GM12872 (cell line): ENCODE measurements around the gene ASPSCR1.

Source experiments
- TF ChIP-seq, protein P1 (sequence below): IDR thresholded peaks from 3 replicates; pipeline ENCODE4 v1.5.1; 2011; ENCODE audit warnings: low read depth, mild to moderate bottlenecking, low read length, moderate library complexity; ENCODE audit not compliant: insufficient read depth

ASPSCR1 gene

DNA sequence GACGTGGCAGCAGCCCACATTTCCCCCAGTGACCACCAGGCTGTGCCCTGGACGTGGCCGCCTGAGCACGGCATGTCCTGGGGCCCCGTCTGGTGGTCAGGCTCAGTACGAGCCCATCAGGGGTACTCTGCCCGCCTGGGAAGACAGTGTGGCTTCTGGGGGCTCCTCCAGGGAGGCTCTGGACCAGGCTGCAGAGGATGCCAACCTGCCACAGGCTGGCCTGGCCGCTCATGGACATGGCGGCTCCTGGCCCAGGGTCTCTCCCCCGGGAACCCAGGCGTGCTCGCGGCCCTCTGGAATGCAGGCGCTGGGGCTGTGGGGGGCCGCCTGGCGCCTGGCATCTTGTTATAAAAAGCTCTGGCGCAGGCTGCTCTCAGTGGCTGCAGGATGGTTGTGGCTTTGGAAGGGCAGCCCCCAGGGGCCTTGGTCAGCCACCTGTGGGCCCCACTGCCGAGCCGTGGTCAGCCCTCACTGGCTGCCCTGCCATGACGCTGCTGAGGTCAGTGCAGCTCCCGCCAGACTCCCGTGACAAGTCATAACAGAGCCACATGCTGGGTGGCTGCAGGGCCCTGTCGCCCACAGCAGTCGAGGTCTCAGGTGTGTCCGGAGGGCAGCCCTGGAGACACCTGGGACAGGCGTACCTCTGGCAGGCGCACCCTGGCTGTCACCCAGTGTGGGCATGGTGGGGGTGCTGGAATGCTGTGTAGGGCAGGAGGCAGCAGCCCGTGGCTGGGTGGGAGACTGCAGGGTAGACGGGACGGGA is 30.2 kb downstream of the ASPSCR1 start:
- TF ChIP-seq, protein P1, sequence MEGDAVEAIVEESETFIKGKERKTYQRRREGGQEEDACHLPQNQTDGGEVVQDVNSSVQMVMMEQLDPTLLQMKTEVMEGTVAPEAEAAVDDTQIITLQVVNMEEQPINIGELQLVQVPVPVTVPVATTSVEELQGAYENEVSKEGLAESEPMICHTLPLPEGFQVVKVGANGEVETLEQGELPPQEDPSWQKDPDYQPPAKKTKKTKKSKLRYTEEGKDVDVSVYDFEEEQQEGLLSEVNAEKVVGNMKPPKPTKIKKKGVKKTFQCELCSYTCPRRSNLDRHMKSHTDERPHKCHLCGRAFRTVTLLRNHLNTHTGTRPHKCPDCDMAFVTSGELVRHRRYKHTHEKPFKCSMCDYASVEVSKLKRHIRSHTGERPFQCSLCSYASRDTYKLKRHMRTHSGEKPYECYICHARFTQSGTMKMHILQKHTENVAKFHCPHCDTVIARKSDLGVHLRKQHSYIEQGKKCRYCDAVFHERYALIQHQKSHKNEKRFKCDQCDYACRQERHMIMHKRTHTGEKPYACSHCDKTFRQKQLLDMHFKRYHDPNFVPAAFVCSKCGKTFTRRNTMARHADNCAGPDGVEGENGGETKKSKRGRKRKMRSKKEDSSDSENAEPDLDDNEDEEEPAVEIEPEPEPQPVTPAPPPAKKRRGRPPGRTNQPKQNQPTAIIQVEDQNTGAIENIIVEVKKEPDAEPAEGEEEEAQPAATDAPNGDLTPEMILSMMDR = no peak

DNA sequence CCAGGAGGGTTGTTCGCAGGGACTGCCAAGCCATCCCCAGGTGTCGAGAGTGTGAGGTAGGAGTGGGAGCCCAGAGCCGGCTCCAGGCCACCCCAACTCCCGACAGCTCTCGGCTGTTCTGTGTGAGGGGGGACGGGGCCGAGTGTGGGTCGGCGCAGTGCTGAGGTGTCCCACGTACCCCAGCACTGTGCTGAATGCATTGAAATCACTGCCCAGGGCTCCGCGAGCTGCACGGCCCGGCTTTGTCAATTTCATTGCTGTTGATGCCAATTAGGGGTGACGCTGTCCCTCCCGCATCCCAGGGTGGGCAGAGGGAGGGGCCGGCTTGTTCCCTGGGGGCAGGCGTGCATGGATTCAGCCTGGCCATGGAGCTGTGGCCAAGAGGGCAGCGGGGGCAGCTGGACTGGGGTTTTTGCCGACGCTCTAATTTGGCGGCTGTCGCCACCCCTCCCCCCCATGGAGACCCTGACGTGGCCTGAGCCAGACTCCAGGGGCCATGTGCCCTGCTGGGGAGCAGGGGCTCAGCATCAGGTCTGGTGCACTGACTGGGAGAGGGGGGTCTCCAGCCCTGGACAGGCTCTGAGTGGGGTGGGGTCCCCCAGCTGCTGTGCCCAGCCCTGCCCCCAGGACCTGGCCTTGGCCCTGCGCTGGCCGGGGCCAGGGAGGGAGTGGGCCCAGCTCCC is 31.0 kb downstream of the ASPSCR1 start:
- TF ChIP-seq, protein P1 = no peak

- TF ChIP-seq, protein P1 = no peak
Observed at GRCh38 chr17:82008941-82009405, 31.5 kb downstream of the ASPSCR1 start.

DNA sequence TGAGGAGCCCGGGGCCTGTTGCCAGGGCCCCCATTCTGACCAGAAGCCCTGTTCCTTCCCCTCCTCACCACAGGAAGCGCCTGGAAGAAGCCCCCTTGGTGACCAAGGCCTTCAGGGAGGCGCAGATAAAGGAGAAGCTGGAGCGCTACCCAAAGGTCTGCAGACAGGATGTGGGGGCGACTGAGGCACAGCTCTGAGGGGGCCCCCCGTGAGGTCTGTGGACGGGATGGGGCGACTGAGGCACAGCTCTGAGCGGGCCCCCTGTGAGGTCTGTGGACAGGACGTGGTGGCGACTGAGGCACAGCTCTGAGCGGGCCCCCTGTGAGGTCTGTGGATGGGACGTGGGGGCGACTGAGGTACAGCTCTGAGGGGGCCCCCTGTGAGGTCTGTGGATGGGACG is 32.0 kb downstream of the ASPSCR1 start:
- TF ChIP-seq, protein P1 = no peak

DNA sequence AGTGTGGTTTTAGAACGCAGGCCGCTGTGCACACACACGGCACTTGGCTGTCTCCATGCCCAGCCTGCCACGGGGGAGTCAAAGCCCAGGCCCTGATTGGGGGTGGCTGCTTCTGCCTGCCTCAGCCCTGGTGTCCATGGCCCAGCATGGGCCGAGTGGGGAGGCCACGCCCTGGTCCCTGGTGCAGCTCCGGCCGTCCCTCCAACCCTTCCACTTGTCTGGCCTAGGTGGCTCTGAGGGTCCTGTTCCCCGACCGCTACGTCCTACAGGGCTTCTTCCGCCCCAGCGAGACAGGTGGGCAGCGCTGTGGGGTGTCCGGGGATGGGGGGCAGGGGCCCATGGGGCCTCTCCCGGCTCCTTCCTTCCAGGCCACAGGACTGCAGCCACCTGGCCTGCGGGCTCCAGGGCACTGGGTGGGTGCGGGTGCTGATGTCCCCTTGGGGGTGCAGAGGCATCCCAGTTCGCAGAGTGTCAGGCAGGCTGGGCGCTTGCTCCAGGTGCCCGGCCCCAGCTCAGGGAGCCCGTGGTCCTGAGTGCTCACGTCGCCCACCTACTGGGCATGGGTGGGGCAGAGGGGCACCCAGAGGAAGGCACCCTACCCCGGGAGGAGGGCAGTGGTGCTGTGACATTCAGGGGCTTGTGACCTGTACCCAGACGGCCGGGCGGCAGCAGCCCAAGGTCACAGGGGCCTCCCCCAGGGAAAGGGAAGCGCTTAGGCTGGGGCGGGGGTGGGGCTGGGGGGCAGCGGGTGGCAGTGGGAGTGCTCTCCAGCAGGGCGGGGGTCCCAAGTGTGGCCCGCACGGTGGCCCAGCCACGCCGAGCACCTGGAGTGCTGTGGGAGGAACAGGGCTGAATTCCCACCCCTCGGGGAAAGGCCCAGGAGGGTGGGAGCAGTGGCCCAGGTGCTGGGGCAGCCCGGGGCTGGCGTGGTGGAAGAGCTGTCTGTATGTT is 33.4 kb downstream of the ASPSCR1 start:
- TF ChIP-seq, protein P1 = no peak

DNA sequence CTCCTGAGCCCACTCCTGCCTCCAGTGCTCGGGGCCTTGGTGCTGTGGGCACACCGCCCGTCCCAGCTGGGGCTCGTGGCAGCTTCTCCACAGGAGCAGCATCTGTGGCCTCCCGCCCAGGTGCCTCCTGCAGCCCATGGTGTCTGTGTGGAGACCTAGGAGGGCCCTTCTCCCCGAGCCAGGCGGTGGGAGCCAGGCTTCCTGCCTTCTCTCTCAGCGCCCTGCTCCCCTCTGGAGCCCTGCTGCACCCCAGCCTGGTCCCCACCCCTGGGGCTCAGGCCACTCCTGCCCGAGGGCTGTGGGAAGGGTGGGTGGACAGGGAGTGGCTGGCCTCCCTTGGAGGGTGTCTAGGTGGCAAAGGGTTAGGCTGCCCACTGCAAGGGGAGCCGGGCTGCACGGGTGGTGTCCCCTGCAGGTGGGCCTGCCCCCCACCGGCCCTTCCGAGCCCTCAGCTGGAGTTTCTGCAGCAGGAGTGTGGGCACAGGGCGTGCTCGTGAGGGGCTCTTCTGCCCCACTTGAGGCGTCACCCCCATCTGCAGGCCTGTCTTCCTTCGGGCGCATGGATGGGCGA is 34.3 kb downstream of the ASPSCR1 start:
- TF ChIP-seq, protein P1 = no peak

DNA sequence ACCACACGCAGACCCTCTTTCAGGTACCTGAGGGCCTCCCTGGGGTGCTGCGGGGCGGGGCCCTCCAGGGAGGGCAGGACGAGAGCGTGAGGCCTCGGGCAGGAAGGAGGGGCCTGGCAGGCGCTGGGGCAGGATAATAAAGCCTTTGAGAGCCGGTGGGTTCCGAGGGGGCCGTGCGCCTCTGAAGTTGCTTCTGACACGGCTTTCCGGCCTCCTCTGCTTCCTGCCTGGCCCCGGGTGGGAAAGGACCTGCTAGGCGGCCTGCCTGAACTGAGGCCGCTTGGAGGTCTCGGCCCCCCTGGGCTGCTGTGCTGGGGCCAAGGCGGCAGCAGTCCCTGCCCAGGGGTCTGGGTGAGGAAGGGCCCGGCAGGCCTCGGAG is 34.8 kb downstream of the ASPSCR1 start:
- TF ChIP-seq, protein P1 = no peak
